ENCODE data around the gene SLC12A6. TPM values are rescaled to one million over a fixed set of nuclear protein-coding genes. Genes with fewer than 3 reads are reported as not detected.

The SLC12A6 gene
- total RNA-seq, 4 donors from 2014 or later: 9.2 to 52.6 (median 26.9) TPM

DNA sequence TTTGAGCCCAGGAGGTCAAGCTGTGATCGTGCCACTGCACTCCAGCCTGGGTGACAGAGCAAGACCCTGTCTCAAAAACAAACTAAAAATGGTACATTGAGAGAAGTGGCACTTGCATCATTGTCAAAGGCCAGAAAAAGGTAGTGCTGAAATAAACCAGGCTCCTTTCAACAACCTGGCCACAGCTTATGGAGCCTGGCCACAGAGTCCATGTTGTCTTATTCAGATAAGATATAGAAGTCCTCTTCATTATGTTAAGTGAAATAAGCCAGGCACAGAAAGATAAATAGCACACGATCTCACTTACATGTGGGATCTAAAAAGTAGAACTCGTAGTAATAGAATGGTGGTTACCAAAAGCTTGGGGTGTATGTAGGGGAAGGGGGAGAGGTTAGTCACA lies 78.0 kb downstream of the SLC12A6 start:
- Histone ChIP-seq H3K9me3 (no peaks in the 10 kb centered on the region), H3K27ac (no peak overlapping the region), H3K27me3 (no peaks in the 10 kb centered on the region), H3K4me3 (no peak overlapping the region), H3K4me1 (peaks cover 0 to 10% (median 0%) of the 10 kb centered on the region in 4 donors), H3K36me3 (peaks cover 0 to 16% (median 2%) of the 10 kb centered on the region in 4 donors)
- DNase-seq: no peak
- no peak for TF ChIP-seq EP300 (IDR thresholded peaks at IDR 0.05; ENCODE audit: low read depth)
- no peak for TF ChIP-seq POLR2AphosphoS5 (IDR thresholded peaks at IDR 0.05)
- TF ChIP-seq, protein P1, sequence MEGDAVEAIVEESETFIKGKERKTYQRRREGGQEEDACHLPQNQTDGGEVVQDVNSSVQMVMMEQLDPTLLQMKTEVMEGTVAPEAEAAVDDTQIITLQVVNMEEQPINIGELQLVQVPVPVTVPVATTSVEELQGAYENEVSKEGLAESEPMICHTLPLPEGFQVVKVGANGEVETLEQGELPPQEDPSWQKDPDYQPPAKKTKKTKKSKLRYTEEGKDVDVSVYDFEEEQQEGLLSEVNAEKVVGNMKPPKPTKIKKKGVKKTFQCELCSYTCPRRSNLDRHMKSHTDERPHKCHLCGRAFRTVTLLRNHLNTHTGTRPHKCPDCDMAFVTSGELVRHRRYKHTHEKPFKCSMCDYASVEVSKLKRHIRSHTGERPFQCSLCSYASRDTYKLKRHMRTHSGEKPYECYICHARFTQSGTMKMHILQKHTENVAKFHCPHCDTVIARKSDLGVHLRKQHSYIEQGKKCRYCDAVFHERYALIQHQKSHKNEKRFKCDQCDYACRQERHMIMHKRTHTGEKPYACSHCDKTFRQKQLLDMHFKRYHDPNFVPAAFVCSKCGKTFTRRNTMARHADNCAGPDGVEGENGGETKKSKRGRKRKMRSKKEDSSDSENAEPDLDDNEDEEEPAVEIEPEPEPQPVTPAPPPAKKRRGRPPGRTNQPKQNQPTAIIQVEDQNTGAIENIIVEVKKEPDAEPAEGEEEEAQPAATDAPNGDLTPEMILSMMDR (IDR thresholded peaks at IDR 0.05): no peak
- TF ChIP-seq POLR2A (IDR thresholded peaks at IDR 0.05): no peak
- in situ Hi-C loops (cut with MboI; ENCODE audit: low pct_ligation_motif_present in 1 of 4, low pct_unique_long_range_greater_than_20kb in 1 of 4, low sequenced_read_pairs in 3 of 4): loop anchor here in 1 of 4 donors (10.0 kb wide), 1 partner anchor 115 kb away; no protein-coding TSS in a partner anchor
- intact Hi-C loops (cut with DNase I; ENCODE audit: low total_unique reads): no loop called here
- WGBS, 2 donors (ENCODE audit: low coverage in 1 of 2): 88 to 92% methylated on average over 2 to 3 of the region's 3 CpGs

GRCh38 chr15:34258151-34258550 lies 79.4 kb downstream of the SLC12A6 start:
- TF ChIP-seq, protein P1 (IDR thresholded peaks at IDR 0.05): no peak
- TF ChIP-seq EP300 (IDR thresholded peaks at IDR 0.05; ENCODE audit: low read depth) (no peak), POLR2A (IDR thresholded peaks at IDR 0.05) (no peak), POLR2AphosphoS5 (IDR thresholded peaks at IDR 0.05) (no peak)
- DNase-seq: no peak
- in situ Hi-C loops (cut with MboI; ENCODE audit: low pct_ligation_motif_present in 1 of 4, low pct_unique_long_range_greater_than_20kb in 1 of 4, low sequenced_read_pairs in 3 of 4): loop anchor here in 1 of 4 donors (10.0 kb wide), 1 partner anchor 117 kb away; no protein-coding TSS in a partner anchor
- H3K4me3 ChIP-seq: no peak overlapping the region
- H3K36me3 ChIP-seq: peaks cover 0 to 29% (median 9%) of the 10 kb centered on the region in 4 donors
- H3K27ac ChIP-seq: no peak overlapping the region
- H3K27me3 ChIP-seq: no peaks in the 10 kb centered on the region
- peaks cover 0 to 10% (median 0%) of the 10 kb centered on the region in 4 donors for H3K4me1 ChIP-seq
- no peaks in the 10 kb centered on the region for H3K9me3 ChIP-seq
- WGBS, 2 donors (ENCODE audit: low coverage in 1 of 2): 76 to 88% methylated on average over 2 of the region's 2 CpGs
- intact Hi-C loops (cut with DNase I; ENCODE audit: low total_unique reads): no loop called here

GRCh38 chr15:34252545-34252944 lies 85.0 kb downstream of the SLC12A6 start:
- Histone ChIP-seq H3K9me3 (no peaks in the 10 kb centered on the region), H3K4me1 (peaks cover 0 to 10% (median 0%) of the 10 kb centered on the region in 4 donors), H3K27ac (no peak overlapping the region), H3K36me3 (peaks cover 0 to 66% (median 10%) of the 10 kb centered on the region in 4 donors), H3K4me3 (no peak overlapping the region), H3K27me3 (no peaks in the 10 kb centered on the region)
- TF ChIP-seq EP300 (IDR thresholded peaks at IDR 0.05; ENCODE audit: low read depth) (no peak), POLR2AphosphoS5 (IDR thresholded peaks at IDR 0.05) (no peak)
- TF ChIP-seq, protein P1 (IDR thresholded peaks at IDR 0.05): no peak
- intact Hi-C loops (cut with DNase I; ENCODE audit: low total_unique reads) (no loop called here), in situ Hi-C loops (cut with MboI; ENCODE audit: low pct_ligation_motif_present in 1 of 4, low pct_unique_long_range_greater_than_20kb in 1 of 4, low sequenced_read_pairs in 3 of 4) (loop anchor here in 1 of 4 donors (10.0 kb wide), 1 partner anchor 122 kb away; no protein-coding TSS in a partner anchor)
- no peak for DNase-seq

GRCh38 chr15:34248190-34248589 lies 89.4 kb downstream of the SLC12A6 start:
- no peak overlapping the region for H3K27ac ChIP-seq
- H3K36me3 ChIP-seq: peaks cover 0 to 58% (median 5%) of the 10 kb centered on the region in 4 donors
- no peaks in the 10 kb centered on the region for H3K27me3 ChIP-seq
- H3K4me3 ChIP-seq: no peak overlapping the region
- in situ Hi-C loops (cut with MboI; ENCODE audit: low pct_ligation_motif_present in 1 of 4, low pct_unique_long_range_greater_than_20kb in 1 of 4, low sequenced_read_pairs in 3 of 4) (loop anchor here in 3 of 4 donors (10.0 to 25.0 kb wide), 4 partner anchors 97 to 339 kb away; partner anchors contain the start of genes GOLGA8B (in 2 of the 3), LPCAT4 (in 2 of the 3), NOP10 (in 1 of the 3) and NUTM1 (in 1 of the 3)), intact Hi-C loops (cut with DNase I; ENCODE audit: low total_unique reads) (loop anchor here (10.0 kb wide), 1 partner anchor 117 kb away; the partner anchor contains the start of gene LPCAT4)
- H3K9me3 ChIP-seq: no peaks in the 10 kb centered on the region
- TF ChIP-seq, protein P1 (IDR thresholded peaks at IDR 0.05): no peak
- TF ChIP-seq POLR2AphosphoS5 (IDR thresholded peaks at IDR 0.05) (no peak), POLR2A (IDR thresholded peaks at IDR 0.05) (no peak), EP300 (IDR thresholded peaks at IDR 0.05; ENCODE audit: low read depth) (no peak)
- no peaks in the 10 kb centered on the region for H3K4me1 ChIP-seq
- WGBS, 2 donors (ENCODE audit: low coverage in 1 of 2): 100% methylated on average over 1 of the region's 1 CpG
- DNase-seq: no peak

Measured in transverse colon (tissue), 4 donors.